Left ventricle myocardium inferior (tissue), 1 donor: ENCODE measurements around the gene FNBP1L. TPM values are rescaled to one million over a fixed set of nuclear protein-coding genes. Genes with fewer than 3 reads are reported as not detected.

Experiments used
- DNase-seq: peaks from one replicate; pipeline ENCODE4 v3.0.0-alpha.2; 2020
- H3K27ac ChIP-seq: fragments of 200-600 bp; replicated peaks from 2 replicates; pipeline ENCODE4 v1.8.0; 2021
- H3K27me3 ChIP-seq: fragments of 200-600 bp; 2 replicates; pipeline ENCODE4 v1.8.0; 2021; ENCODE audit warnings: low read depth
- H3K36me3 ChIP-seq: fragments of 200-600 bp; 2 replicates; pipeline ENCODE4 v1.8.0; 2021
- H3K4me1 ChIP-seq: fragments of 200-600 bp; 2 replicates; pipeline ENCODE4 v1.8.0; 2021
- H3K4me3 ChIP-seq: fragments of 200-600 bp; 2 replicates; pipeline ENCODE4 v1.8.0; 2021; ENCODE audit warnings: mild to moderate bottlenecking, moderate library complexity
- H3K9me3 ChIP-seq: fragments of 200-600 bp; replicated peaks from 2 replicates; pipeline ENCODE4 v1.8.0; 2021
- intact Hi-C: fragments of 100-400 bp; cut with micrococcal nuclease; formaldehyde crosslinking; loops from one replicate; pipeline ENCODE4 v1.11.0; 2022
- total RNA-seq: library from RNA; stranded (reverse); fragmentation: NEBNext Ultra II Directional; extraction: Animal tissue kit (Norgen Biotek cat#: 25700); gene quantifications from one replicate; pipeline ENCODE4 v1.2.1, GENCODE V29; 2021
- TF ChIP-seq, protein P1 (sequence below): fragments of 200-600 bp; IDR thresholded peaks from 2 replicates; pipeline ENCODE4 v1.8.0; 2021; ENCODE audit warnings: antibody characterized with exemption, mild to moderate bottlenecking, borderline replicate concordance
- donor health status: DM: no; HTN: yes; CAD: no; lungs with severe emphysema.

Gene FNBP1L
- total RNA-seq, 1 donor from 2014 or later, result 28.0 TPM

DNA sequence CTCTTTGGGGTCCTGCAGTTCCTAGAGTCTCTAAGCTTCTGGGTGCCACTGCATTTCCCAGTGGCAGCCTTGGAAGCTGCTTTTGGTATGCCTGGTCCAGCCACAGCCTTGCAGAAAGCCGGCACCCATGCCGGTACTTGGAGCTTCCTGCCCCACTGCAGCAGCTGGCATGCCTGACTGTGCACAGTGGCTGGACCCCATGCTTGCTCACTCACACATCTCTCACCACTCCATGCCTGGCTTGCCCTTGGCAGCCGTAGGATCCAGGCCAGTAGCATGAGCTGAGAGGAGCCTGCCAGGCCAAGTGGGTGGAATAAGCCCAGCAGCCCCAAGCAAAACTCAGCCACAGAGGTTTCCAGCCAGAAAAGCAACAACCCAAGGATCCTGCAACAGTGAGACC lies 20.3 kb upstream of the FNBP1L start:
- H3K27me3 ChIP-seq, result no peaks in the 10 kb centered on the region
- no peak overlapping the region for H3K27ac ChIP-seq
- DNase-seq, result peak; percentile 62
- TF ChIP-seq, protein P1, sequence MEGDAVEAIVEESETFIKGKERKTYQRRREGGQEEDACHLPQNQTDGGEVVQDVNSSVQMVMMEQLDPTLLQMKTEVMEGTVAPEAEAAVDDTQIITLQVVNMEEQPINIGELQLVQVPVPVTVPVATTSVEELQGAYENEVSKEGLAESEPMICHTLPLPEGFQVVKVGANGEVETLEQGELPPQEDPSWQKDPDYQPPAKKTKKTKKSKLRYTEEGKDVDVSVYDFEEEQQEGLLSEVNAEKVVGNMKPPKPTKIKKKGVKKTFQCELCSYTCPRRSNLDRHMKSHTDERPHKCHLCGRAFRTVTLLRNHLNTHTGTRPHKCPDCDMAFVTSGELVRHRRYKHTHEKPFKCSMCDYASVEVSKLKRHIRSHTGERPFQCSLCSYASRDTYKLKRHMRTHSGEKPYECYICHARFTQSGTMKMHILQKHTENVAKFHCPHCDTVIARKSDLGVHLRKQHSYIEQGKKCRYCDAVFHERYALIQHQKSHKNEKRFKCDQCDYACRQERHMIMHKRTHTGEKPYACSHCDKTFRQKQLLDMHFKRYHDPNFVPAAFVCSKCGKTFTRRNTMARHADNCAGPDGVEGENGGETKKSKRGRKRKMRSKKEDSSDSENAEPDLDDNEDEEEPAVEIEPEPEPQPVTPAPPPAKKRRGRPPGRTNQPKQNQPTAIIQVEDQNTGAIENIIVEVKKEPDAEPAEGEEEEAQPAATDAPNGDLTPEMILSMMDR, result no peak
- intact Hi-C loops, result loop anchor here (10.0 kb wide), 1 partner anchor 123 kb away; no protein-coding TSS in a partner anchor
- H3K9me3 ChIP-seq, result no peaks in the 10 kb centered on the region
- no peaks in the 10 kb centered on the region for H3K4me1 ChIP-seq
- no peak overlapping the region for H3K4me3 ChIP-seq
- no peaks in the 10 kb centered on the region for H3K36me3 ChIP-seq

DNA sequence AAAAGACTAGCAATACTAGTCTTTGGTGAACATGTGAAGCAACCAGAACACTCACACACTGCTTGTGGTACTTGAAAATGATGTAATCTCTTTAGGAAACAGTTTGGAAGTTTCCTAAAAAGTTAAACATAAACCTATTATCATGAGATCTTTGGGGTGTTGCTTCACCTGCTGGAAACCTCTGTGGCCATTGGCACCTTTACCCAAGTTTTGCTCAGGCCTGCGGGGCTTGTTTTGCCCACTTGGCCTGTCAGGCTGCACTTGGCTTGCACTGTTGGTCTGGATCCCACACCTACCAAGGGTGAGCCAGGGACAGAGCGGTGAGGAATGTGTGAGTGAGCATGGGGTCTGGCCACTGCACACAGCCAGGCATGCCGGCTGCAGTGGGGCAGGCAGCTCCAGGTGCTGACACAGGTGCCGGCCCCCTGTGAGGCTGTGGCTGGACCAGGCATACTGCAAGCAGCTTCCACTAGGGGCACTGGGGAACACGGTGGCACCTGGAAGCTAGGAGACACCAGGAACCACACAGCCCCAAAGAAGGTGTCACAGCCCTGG lies 14.4 kb upstream of the FNBP1L start:
- DNase-seq, result no peak
- peaks cover 4% of the 10 kb centered on the region for H3K4me1 ChIP-seq
- H3K9me3 ChIP-seq, result no peaks in the 10 kb centered on the region
- H3K27me3 ChIP-seq, result no peaks in the 10 kb centered on the region
- H3K4me3 ChIP-seq, result no peak overlapping the region
- H3K36me3 ChIP-seq, result no peaks in the 10 kb centered on the region
- intact Hi-C loops, result loop anchor here (10.0 kb wide), 2 partner anchors 381 to 411 kb away; no protein-coding TSS in a partner anchor
- no peak overlapping the region for H3K27ac ChIP-seq
- TF ChIP-seq, protein P1, result peak; percentile 59

DNA sequence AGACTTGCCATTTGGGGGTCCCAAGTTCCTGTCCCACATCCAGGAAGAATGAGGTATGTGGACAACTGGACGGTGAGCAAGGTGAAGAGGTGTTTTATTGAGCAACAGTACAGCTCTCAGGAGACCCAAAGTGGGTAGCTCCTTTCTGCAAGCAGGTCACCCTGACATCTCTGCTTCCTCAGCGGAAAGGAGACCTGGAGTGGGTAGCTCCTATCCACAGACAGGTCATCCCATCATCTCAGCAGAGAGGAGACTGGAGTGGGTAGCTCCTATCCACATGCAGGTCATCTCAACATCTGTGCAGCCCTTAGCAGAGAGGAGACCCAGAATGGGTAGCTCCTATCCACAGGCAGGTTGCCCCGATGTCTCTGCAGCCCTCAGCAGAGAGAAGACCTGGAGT lies 13.8 kb upstream of the FNBP1L start:
- no peak for DNase-seq
- Histone ChIP-seq H3K4me1 (peaks cover 4% of the 10 kb centered on the region), H3K27ac (no peak overlapping the region), H3K4me3 (no peak overlapping the region), H3K9me3 (no peaks in the 10 kb centered on the region), H3K36me3 (no peaks in the 10 kb centered on the region), H3K27me3 (no peaks in the 10 kb centered on the region)
- TF ChIP-seq, protein P1, result no peak
- intact Hi-C loops, result loop anchor here (10.0 kb wide), 2 partner anchors 381 to 411 kb away; no protein-coding TSS in a partner anchor

DNA sequence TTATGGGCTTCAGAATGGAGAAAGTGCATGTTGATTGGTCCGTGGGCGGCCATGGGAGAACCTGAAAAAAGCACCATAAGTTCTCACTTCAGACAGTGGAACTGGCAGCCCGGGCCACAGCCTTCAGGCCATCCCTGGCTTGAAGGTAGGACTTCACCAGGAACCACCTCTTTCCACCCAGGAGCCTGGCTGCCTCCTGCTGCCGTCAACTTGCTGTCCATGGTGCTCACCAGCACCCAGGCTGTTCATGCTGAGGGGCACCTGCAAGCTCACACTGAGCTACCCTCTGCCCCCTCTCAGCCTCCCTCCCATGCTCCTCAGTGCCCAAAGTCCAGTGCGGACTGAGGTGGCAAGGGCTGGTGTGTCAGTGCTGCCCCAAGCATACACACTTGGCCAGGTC lies 12.9 kb upstream of the FNBP1L start:
- no peak overlapping the region for H3K4me3 ChIP-seq
- H3K27ac ChIP-seq, result no peak overlapping the region
- H3K4me1 ChIP-seq, result peaks cover 4% of the 10 kb centered on the region
- DNase-seq, result no peak
- no peaks in the 10 kb centered on the region for H3K36me3 ChIP-seq
- TF ChIP-seq, protein P1, result no peak
- intact Hi-C loops, result loop anchor here (5.0 to 10.0 kb wide), 3 partner anchors 192 to 410 kb away; no protein-coding TSS in a partner anchor
- no peaks in the 10 kb centered on the region for H3K27me3 ChIP-seq
- H3K9me3 ChIP-seq, result no peaks in the 10 kb centered on the region

DNA sequence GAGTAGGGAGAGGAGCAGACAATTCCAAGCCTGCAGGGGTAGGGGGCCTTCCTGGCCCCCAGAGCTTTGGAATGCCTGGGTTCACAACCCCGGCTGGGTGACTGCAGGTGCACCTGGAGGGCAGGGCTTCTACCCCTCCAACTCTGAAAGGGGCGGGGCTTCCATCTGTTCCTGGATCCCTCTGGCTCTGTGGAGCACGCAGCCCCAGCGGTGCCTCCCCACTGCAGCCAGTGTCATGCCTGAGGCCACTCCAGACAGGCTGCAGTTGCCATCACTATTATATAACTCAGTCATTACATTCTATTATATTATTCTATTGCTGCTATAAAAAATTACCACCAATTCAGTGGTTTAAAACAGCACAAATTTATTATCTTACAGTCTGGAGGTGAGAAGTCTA lies 12.5 kb upstream of the FNBP1L start:
- Histone ChIP-seq H3K27me3 (no peaks in the 10 kb centered on the region), H3K4me3 (no peak overlapping the region), H3K4me1 (peaks cover 4% of the 10 kb centered on the region), H3K36me3 (no peaks in the 10 kb centered on the region), H3K9me3 (no peaks in the 10 kb centered on the region), H3K27ac (no peak overlapping the region)
- no peak for DNase-seq
- intact Hi-C loops, result loop anchor here (5.0 to 10.0 kb wide), 3 partner anchors 192 to 409 kb away; no protein-coding TSS in a partner anchor
- TF ChIP-seq, protein P1, result no peak
